CD8-positive, alpha-beta memory T cell (primary cell): Measurements from ENCODE around the gene BEND5. TPM values are rescaled to one million over a fixed set of nuclear protein-coding genes. Genes with fewer than 3 reads are reported as not detected.

Experiments
- CTCF ChIA-PET: fragments of 350-600 bp; sonication (Branson Sonifier 250); formaldehyde crosslinking; loops from one replicate; lab custom pipeline; 2021; ENCODE audit warnings: antibody characterized with exemption; lab: Charles Lee
- POLR2A ChIA-PET: fragments of 350-600 bp; sonication (Branson Sonifier 250); formaldehyde crosslinking; loops from one replicate; lab custom pipeline; 2021; ENCODE audit warnings: antibody characterized with exemption; lab: Charles Lee
- DNase-seq, 5 donors: peaks; one replicate each; pipeline versions ENCODE4 v3.0.0 to v3.0.0-alpha.2; 2020 to 2022; ENCODE audit warnings: mixed read lengths in 1 of 5
- H3K27ac ChIP-seq: one replicate; pipeline ENCODE4 v1.7.0; 2013; ENCODE audit warnings: low read depth, mild to moderate bottlenecking, low read length, moderate library complexity
- H3K27me3 ChIP-seq: 2 replicates; pipeline ENCODE4 v1.7.0; 2013; ENCODE audit warnings: low read length, mild to moderate bottlenecking; ENCODE audit not compliant: insufficient read depth, poor library complexity, severe bottlenecking
- H3K36me3 ChIP-seq: 2 replicates; pipeline ENCODE4 v1.7.0; 2013; ENCODE audit warnings: mild to moderate bottlenecking, low read length, moderate library complexity; ENCODE audit not compliant: insufficient read depth
- H3K4me1 ChIP-seq: 2 replicates; pipeline ENCODE4 v1.7.0; 2013; ENCODE audit warnings: mild to moderate bottlenecking, low read length, moderate library complexity; ENCODE audit not compliant: insufficient read depth
- H3K4me3 ChIP-seq: 2 replicates; pipeline ENCODE4 v1.7.0; 2013; ENCODE audit warnings: mild to moderate bottlenecking, low read length
- H3K9me3 ChIP-seq: 2 replicates; pipeline ENCODE4 v1.7.0; 2013; ENCODE audit warnings: mild to moderate bottlenecking, low read length
- H3K27ac Mint-ChIP-seq, 8 donors: one replicate each; pipeline ENCODE4 v1.8.0; 2020 to 2021; ENCODE audit warnings: mixed read lengths in 8 of 8, mild to moderate bottlenecking in 6 of 8, inconsistent platforms in 3 of 8, moderate library complexity in 3 of 8
- H3K27me3 Mint-ChIP-seq, 2 donors: one replicate each; pipeline ENCODE4 v1.8.0; 2020 to 2021; ENCODE audit warnings: mixed read lengths in 2 of 2, mild to moderate bottlenecking in 1 of 2, moderate library complexity in 1 of 2
- H3K36me3 Mint-ChIP-seq, 3 donors: one replicate each; pipeline ENCODE4 v1.8.0; 2020 to 2021; ENCODE audit warnings: mixed read lengths in 3 of 3, inconsistent platforms in 1 of 3, mild to moderate bottlenecking in 1 of 3
- H3K4me1 Mint-ChIP-seq, 3 donors: one replicate each; pipeline ENCODE4 v1.8.0; 2020 to 2021; ENCODE audit warnings: mixed read lengths in 3 of 3, inconsistent platforms in 1 of 3, mild to moderate bottlenecking in 1 of 3
- H3K4me3 Mint-ChIP-seq, 7 donors: one replicate each; pipeline ENCODE4 v1.8.0; 2020 to 2021; ENCODE audit warnings: mixed read lengths in 7 of 7, mild to moderate bottlenecking in 6 of 7, moderate library complexity in 4 of 7, inconsistent platforms in 2 of 7
- H3K9me3 Mint-ChIP-seq, 5 donors: one replicate each; pipeline ENCODE4 v1.8.0; 2020 to 2022; ENCODE audit warnings: mixed read lengths in 5 of 5, mild to moderate bottlenecking in 3 of 5, moderate library complexity in 2 of 5, inconsistent platforms in 1 of 5
- polyA plus RNA-seq: library from polyadenylated mRNA; unstranded; fragments of 300-500 nt; fragmentation: Illumina TruSeq; gene quantifications from one replicate; pipeline ENCODE4 v1.2.3, GENCODE V29; 2021
- total RNA-seq, 2 experiments: library from RNA; stranded (reverse); gene quantifications; one replicate each; pipeline ENCODE4 v1.2.3, GENCODE V29; 2021

The BEND5 gene
- total and polyA plus RNA-seq, 3 experiments from 2014 or later: 0.55 to 3.1 (median 1.1) TPM

DNA sequence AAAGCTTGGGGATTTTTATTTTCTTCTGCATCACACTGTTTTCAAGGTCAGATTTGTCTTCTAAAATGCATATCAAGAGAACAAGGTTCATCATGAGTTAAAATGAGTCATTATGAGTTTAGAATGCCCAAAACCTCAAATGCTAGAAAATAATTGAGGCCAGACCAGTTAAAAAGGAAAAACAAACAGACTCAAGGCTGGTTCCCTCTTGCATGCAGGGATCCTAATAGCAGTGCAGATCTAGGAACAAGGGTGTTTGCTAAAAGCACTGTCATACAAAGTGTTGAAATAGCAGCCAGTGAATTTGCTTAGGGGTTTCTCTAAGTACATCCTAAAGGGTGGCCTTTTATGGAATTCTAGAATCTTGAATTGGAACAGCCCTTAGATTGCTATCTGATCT is 15.3 kb downstream of the BEND5 start:
- ChIA-PET CTCF (no interaction called here), POLR2A (no interaction called here)
- Mint-ChIP-seq H3K9me3 (peaks cover 0 to 3% (median 0%) of the 10 kb centered on the region in 5 donors), H3K27ac (no peak overlapping the region), H3K4me3 (no peak overlapping the region), H3K4me1 (no peaks in the 10 kb centered on the region), H3K27me3 (no peaks in the 10 kb centered on the region), H3K36me3 (peaks cover 0 to 6% (median 2%) of the 10 kb centered on the region in 3 donors)
- no peaks in the 10 kb centered on the region for H3K9me3 ChIP-seq
- DNase-seq: no peak
- no peak overlapping the region for H3K4me3 ChIP-seq
- H3K27me3 ChIP-seq: no peaks in the 10 kb centered on the region
- no peak overlapping the region for H3K27ac ChIP-seq
- H3K4me1 ChIP-seq: no peaks in the 10 kb centered on the region
- H3K36me3 ChIP-seq: no peaks in the 10 kb centered on the region

DNA sequence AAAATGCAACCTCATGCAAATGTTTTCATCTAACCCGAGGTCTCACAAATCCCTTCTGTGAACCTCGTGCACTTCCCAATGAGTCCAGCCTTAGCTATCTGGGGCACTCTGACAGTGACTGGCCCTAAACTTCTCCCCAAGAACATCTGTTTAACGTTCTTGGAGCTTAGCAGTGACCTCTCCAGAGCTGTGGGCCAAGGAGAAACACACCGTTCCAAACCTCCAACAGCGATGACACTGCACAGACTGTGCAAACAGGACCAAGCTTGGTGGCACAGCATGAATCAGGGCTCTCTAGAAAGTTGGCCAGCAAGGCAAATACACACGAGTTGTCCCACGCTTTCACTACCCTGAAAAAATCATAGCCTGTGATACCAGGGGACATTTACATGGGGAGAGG is 15.8 kb downstream of the BEND5 start:
- peaks cover 0 to 3% (median 0%) of the 10 kb centered on the region in 5 donors for H3K9me3 Mint-ChIP-seq
- Histone ChIP-seq H3K27me3 (no peaks in the 10 kb centered on the region), H3K27ac (no peak overlapping the region), H3K36me3 (no peaks in the 10 kb centered on the region), H3K9me3 (no peaks in the 10 kb centered on the region), H3K4me1 (no peaks in the 10 kb centered on the region), H3K4me3 (no peak overlapping the region)
- H3K27me3 Mint-ChIP-seq: no peaks in the 10 kb centered on the region
- POLR2A ChIA-PET: no interaction called here
- DNase-seq: no peak
- peaks cover 0 to 6% (median 2%) of the 10 kb centered on the region in 3 donors for H3K36me3 Mint-ChIP-seq
- no peaks in the 10 kb centered on the region for H3K4me1 Mint-ChIP-seq
- H3K27ac Mint-ChIP-seq: no peak overlapping the region
- H3K4me3 Mint-ChIP-seq: no peak overlapping the region
- CTCF ChIA-PET: no interaction called here

DNA sequence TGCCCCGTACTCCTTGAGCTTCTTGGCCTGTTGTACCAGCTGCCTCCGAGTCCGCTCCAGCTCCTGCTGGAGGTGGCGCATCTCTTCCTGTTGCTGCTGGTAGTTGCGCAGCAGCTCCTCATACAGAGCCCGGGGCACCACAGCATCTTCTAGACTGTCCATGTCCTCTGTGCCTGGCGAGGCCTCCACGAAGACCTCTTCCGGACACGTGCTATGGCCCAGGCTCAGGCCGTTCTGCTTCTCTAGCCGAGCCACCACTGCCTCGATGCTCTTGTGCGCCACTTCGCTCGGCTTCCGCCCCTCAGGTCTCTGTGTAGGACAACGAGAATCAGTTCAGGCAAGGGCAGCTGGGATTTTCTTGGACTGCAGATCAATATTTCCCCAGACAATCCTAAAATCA is 17.7 kb downstream of the BEND5 start:
- peaks cover 0 to 3% (median 0%) of the 10 kb centered on the region in 5 donors for H3K9me3 Mint-ChIP-seq
- CTCF ChIA-PET: no interaction called here
- no peak overlapping the region for H3K27ac Mint-ChIP-seq
- POLR2A ChIA-PET: no interaction called here
- H3K27ac ChIP-seq: no peak overlapping the region
- peaks cover 0 to 2% of the 10 kb centered on the region in 2 donors for H3K27me3 Mint-ChIP-seq
- DNase-seq: no peak
- H3K36me3 Mint-ChIP-seq: peaks cover 0 to 6% (median 3%) of the 10 kb centered on the region in 3 donors
- no peaks in the 10 kb centered on the region for H3K9me3 ChIP-seq
- no peaks in the 10 kb centered on the region for H3K36me3 ChIP-seq
- no peaks in the 10 kb centered on the region for H3K4me1 Mint-ChIP-seq
- H3K4me3 ChIP-seq: no peak overlapping the region
- no peaks in the 10 kb centered on the region for H3K27me3 ChIP-seq
- no peaks in the 10 kb centered on the region for H3K4me1 ChIP-seq
- H3K4me3 Mint-ChIP-seq: no peak overlapping the region

DNA sequence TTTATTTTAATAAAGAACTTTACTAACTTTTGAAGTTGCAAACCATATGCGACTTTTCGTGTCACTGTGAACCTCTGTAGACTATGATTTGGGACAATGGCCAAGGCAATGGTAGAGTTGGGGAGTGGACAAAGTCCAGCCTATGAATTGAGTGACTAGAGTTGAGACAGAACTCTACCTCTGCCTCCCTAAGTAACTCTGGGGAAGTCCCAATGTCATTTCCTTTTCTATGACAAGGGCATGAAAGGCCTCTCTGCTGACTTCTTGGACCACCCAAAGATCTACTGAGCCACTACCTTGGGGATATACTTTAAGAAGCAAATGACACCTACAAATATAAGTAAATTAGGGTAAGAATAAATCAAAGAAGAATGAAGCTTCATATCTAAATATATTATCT is 19.3 kb downstream of the BEND5 start:
- peaks cover 0 to 2% of the 10 kb centered on the region in 2 donors for H3K27me3 Mint-ChIP-seq
- peaks cover 0 to 3% (median 0%) of the 10 kb centered on the region in 5 donors for H3K9me3 Mint-ChIP-seq
- H3K4me3 Mint-ChIP-seq: no peak overlapping the region
- POLR2A ChIA-PET: no interaction called here
- H3K4me1 Mint-ChIP-seq: peaks cover 0 to 3% (median 0%) of the 10 kb centered on the region in 3 donors
- Histone ChIP-seq H3K27ac (no peak overlapping the region), H3K36me3 (no peaks in the 10 kb centered on the region), H3K9me3 (no peaks in the 10 kb centered on the region), H3K4me1 (no peaks in the 10 kb centered on the region), H3K27me3 (no peaks in the 10 kb centered on the region), H3K4me3 (no peak overlapping the region)
- no peak for DNase-seq
- no peak overlapping the region for H3K27ac Mint-ChIP-seq
- peaks cover 0 to 6% (median 3%) of the 10 kb centered on the region in 3 donors for H3K36me3 Mint-ChIP-seq
- CTCF ChIA-PET: no interaction called here

DNA sequence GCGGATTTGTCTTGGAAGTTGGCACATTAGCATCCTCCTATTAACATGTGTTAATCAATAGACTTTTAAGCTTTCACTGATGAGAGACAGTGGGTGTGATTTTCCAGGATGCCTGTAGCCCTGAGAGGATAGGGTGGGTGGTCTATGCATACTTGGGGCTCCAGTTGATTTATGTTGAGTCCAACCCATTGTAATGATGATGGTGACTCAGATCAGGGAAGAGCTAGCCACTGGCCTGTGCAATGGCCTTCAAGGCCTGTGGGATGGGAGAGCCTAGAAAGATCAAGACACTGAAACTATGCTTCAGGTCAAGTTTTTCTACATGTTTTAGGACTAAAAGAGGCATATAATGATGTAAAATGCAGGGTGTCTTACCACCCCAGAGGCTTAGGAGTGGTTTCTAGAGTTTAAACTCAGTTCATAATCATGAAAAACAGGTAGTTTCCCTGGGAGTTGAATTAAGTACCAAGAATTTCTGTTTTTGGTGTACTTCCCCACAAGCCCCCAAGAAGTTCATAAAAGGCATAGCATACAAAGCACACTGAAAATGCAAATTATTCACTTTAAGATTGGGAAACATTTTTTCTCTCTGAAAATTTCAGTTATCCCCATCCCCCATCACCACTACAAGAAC is 19.9 kb downstream of the BEND5 start:
- Mint-ChIP-seq H3K27me3 (peaks cover 0 to 2% of the 10 kb centered on the region in 2 donors), H3K27ac (peak overlapping the region in 1 of 8 donors; percentile 42), H3K4me3 (no peak overlapping the region), H3K4me1 (peaks cover 0 to 3% (median 0%) of the 10 kb centered on the region in 3 donors), H3K36me3 (peaks cover 0 to 6% (median 3%) of the 10 kb centered on the region in 3 donors), H3K9me3 (peaks cover 0 to 3% (median 0%) of the 10 kb centered on the region in 5 donors)
- no peaks in the 10 kb centered on the region for H3K4me1 ChIP-seq
- ChIA-PET POLR2A (no interaction called here), CTCF (no interaction called here)
- H3K36me3 ChIP-seq: no peaks in the 10 kb centered on the region
- H3K27ac ChIP-seq: no peak overlapping the region
- no peak overlapping the region for H3K4me3 ChIP-seq
- H3K27me3 ChIP-seq: no peaks in the 10 kb centered on the region
- H3K9me3 ChIP-seq: no peaks in the 10 kb centered on the region
- DNase-seq: no peak

DNA sequence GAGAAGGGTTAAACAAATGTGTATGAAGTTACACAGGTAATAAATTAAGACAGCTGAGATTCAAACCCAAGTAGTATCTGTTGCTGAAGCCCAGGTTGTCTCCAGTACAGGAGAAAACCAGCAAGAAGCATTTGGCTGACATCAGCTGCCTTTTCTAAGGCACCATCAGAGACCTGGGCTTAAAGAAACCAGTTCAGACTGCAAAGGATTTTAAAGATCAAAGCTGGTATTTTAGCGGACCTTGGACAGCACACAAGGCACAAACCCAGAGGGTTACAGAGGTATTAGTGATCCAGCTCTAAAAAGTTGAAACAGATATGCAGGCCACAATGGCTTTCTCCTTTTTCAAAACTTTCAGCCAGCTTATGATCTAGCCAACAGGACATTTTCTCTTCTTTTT is 23.4 kb downstream of the BEND5 start:
- CTCF ChIA-PET: no interaction called here
- Mint-ChIP-seq H3K9me3 (peaks cover 0 to 3% (median 0%) of the 10 kb centered on the region in 5 donors), H3K4me3 (no peak overlapping the region), H3K27me3 (peaks cover 0 to 4% of the 10 kb centered on the region in 2 donors), H3K4me1 (peaks cover 0 to 3% (median 0%) of the 10 kb centered on the region in 3 donors), H3K36me3 (peaks cover 0 to 2% (median 1%) of the 10 kb centered on the region in 3 donors), H3K27ac (no peak overlapping the region)
- H3K4me1 ChIP-seq: no peaks in the 10 kb centered on the region
- H3K9me3 ChIP-seq: no peaks in the 10 kb centered on the region
- no peak overlapping the region for H3K4me3 ChIP-seq
- no peaks in the 10 kb centered on the region for H3K27me3 ChIP-seq
- DNase-seq: no peak
- H3K27ac ChIP-seq: no peak overlapping the region
- POLR2A ChIA-PET: no interaction called here
- no peaks in the 10 kb centered on the region for H3K36me3 ChIP-seq

DNA sequence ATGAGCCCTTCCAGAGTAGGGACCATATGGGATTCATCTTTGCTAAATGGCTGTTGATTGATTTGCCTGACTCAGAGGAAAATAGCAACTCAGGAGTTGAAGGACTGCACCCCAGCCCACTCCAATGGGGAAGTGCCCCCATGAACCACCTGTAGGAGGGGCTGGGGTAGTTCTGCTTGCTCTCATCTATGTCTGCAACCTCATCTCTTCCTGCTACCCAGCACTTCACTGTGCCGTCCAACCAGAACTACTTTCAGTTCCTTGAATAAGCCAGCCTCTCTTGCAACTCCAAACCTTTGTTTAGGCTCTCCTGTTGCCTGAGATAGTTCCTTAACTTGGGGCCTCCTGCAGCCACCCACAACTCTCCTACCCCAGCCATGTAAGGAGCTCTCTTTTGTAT is 26.6 kb downstream of the BEND5 start:
- ChIA-PET POLR2A (no interaction called here), CTCF (no interaction called here)
- H3K27me3 ChIP-seq: no peaks in the 10 kb centered on the region
- H3K36me3 ChIP-seq: no peaks in the 10 kb centered on the region
- H3K9me3 Mint-ChIP-seq: peaks cover 0 to 1% (median 0%) of the 10 kb centered on the region in 5 donors
- no peaks in the 10 kb centered on the region for H3K9me3 ChIP-seq
- DNase-seq: no peak
- no peaks in the 10 kb centered on the region for H3K36me3 Mint-ChIP-seq
- H3K4me3 Mint-ChIP-seq: no peak overlapping the region
- H3K4me1 ChIP-seq: no peaks in the 10 kb centered on the region
- peak overlapping the region in 1 of 8 donors; percentile 64 for H3K27ac Mint-ChIP-seq
- no peak overlapping the region for H3K27ac ChIP-seq
- peaks cover 0 to 3% (median 0%) of the 10 kb centered on the region in 3 donors for H3K4me1 Mint-ChIP-seq
- H3K4me3 ChIP-seq: no peak overlapping the region
- H3K27me3 Mint-ChIP-seq: peaks cover 0 to 2% of the 10 kb centered on the region in 2 donors

DNA sequence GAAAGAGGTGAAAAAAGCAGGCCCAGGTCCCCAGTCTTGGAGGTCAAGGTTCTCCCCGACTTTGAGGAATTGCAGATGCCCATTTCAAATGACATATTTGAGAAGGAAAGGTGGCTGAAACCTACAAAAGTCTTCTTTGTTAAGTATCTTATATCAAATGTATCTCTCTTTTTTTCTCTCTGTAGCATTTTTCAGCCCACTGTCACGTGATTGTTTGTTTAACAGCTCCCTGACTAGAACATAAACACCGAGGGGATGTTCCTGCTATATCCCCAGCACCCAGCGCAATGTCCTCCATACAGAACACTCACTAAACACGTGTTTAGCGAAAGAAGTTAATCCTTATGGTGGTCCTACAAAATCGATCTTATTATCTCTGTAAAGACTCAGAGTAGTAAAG is 27.6 kb downstream of the BEND5 start:
- Mint-ChIP-seq H3K27ac (no peak overlapping the region), H3K27me3 (peaks cover 0 to 2% of the 10 kb centered on the region in 2 donors), H3K4me1 (peaks cover 0 to 3% (median 0%) of the 10 kb centered on the region in 3 donors), H3K4me3 (no peak overlapping the region), H3K36me3 (no peaks in the 10 kb centered on the region), H3K9me3 (peaks cover 0 to 2% (median 0%) of the 10 kb centered on the region in 5 donors)
- H3K4me1 ChIP-seq: no peaks in the 10 kb centered on the region
- no peaks in the 10 kb centered on the region for H3K36me3 ChIP-seq
- CTCF ChIA-PET: no interaction called here
- no peaks in the 10 kb centered on the region for H3K27me3 ChIP-seq
- H3K9me3 ChIP-seq: no peaks in the 10 kb centered on the region
- H3K27ac ChIP-seq: no peak overlapping the region
- POLR2A ChIA-PET: no interaction called here
- DNase-seq: no peak
- H3K4me3 ChIP-seq: no peak overlapping the region
